DOHH2 (cell line): ENCODE measurements around the gene DCTN3.

Source experiments
- CTCF ChIP-seq: fragments of 200-600 bp; sonication (generic); IDR thresholded peaks from one replicate; pipeline ENCODE4 v1.5.1; 2014; ENCODE audit warnings: antibody characterized with exemption, mild to moderate bottlenecking, low read depth, low read length; ENCODE audit not compliant: poor library complexity, severe bottlenecking
- EZH2phosphoT487 ChIP-seq: fragments of 200-600 bp; sonication (generic); IDR thresholded peaks from 2 replicates; pipeline ENCODE4 v1.6.1; 2017; ENCODE audit warnings: borderline replicate concordance, mild to moderate bottlenecking, antibody characterized with exemption, low read length, moderate library complexity, mixed read lengths

- no peak for TF ChIP-seq CTCF
- TF ChIP-seq EZH2phosphoT487, result no peak
Observed at GRCh38 chr9:34606190-34606589, 14.1 kb downstream of the DCTN3 start.
